HTERT RPE-1 (cell line): ENCODE results near the gene FXYD7.

Experiments used
- in situ Hi-C: fragments of 300-500 bp; cut with MboI; formaldehyde crosslinking; loops from 4 replicates; pipeline ENCODE4 v1.14.3; 2020; ENCODE audit warnings: low sequenced_read_pairs

Gene FXYD7

GRCh38 chr19:35109395-35110112 is 33.5 kb upstream of the FXYD7 start:
- in situ Hi-C loops, result no loop called here

GRCh38 chr19:35110974-35111373 is 32.1 kb upstream of the FXYD7 start:
- in situ Hi-C loops, result no loop called here

- in situ Hi-C loops, result no loop called here
Observed at GRCh38 chr19:35112995-35113688, 29.9 kb upstream of the FXYD7 start.

GRCh38 chr19:35114353-35115176 is 28.5 kb upstream of the FXYD7 start:
- in situ Hi-C loops, result no loop called here

- in situ Hi-C loops, result no loop called here
Observed at GRCh38 chr19:35115177-35115951, 27.7 kb upstream of the FXYD7 start, which contains the start of gene FXYD3. Gene FXYD3, plus strand, starts transcription at chr19:35115823. Its CDS starts 3,554 bp downstream, at chr19:35119377.

GRCh38 chr19:35116072-35116801 is 26.8 kb upstream of the FXYD7 start:
- in situ Hi-C loops, result no loop called here

- in situ Hi-C loops, result no loop called here
Observed at GRCh38 chr19:35117116-35117515, 25.9 kb upstream of the FXYD7 start.

GRCh38 chr19:35117799-35118198 is 25.3 kb upstream of the FXYD7 start:
- in situ Hi-C loops, result no loop called here

GRCh38 chr19:35118268-35119020 is 24.6 kb upstream of the FXYD7 start:
- in situ Hi-C loops, result no loop called here

GRCh38 chr19:35119091-35119490 is 24.0 kb upstream of the FXYD7 start:
- in situ Hi-C loops, result no loop called here

- in situ Hi-C loops, result no loop called here
Observed at GRCh38 chr19:35119578-35120155, 23.4 kb upstream of the FXYD7 start.

GRCh38 chr19:35120492-35120891 is 22.6 kb upstream of the FXYD7 start:
- in situ Hi-C loops, result no loop called here

GRCh38 chr19:35120898-35121297 is 22.2 kb upstream of the FXYD7 start:
- in situ Hi-C loops, result no loop called here

GRCh38 chr19:35122687-35123551 is 20.1 kb upstream of the FXYD7 start:
- in situ Hi-C loops, result no loop called here

GRCh38 chr19:35123573-35123972 is 19.5 kb upstream of the FXYD7 start:
- in situ Hi-C loops, result no loop called here

- in situ Hi-C loops, result no loop called here
Observed at GRCh38 chr19:35124098-35125060, 18.7 kb upstream of the FXYD7 start.

GRCh38 chr19:35125270-35125717 is 17.8 kb upstream of the FXYD7 start:
- in situ Hi-C loops, result no loop called here
